ENCODE measurements around the gene RSU1. TPM values are rescaled to one million over a fixed set of nuclear protein-coding genes. Genes with fewer than 3 reads are reported as not detected.
"Not testable (repeated sequence)": the region's sequence is repeated elsewhere in the genome, so short reads cannot be mapped to it uniquely, and the experiment has no call there.

RSU1 gene
- total and polyA plus RNA-seq, 10 of the 15 experiments (the other 5 are each of a cell fraction or from before 2014, with no cell fraction given), result 49.2 to 139 (median 81.3) TPM

DNA sequence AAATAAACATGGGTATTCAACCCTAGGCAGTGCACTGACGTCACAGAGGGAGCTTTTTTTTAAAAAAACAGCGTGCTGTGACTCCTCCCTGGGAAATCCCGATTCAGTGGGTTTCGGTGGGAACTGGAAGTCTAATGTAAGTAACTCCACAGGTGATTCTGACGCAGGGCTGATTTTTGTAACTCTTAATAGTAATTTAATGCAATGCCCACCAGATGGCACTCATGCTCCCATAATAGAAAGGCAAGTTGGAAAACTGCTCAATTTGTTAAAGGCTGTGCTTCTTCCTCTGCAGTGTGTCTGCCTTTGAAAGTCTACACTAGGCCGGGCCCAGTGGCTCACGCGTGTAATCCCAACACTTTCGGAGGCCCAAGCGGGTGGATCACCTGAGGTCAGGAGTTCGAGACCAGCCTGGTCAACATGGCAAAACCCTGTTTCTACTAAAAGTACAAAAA is 10.9 kb upstream of the RSU1 start (continued):
- TF ChIP-seq TAF1 (IDR thresholded peaks at IDR 0.05; ENCODE audit: borderline replicate concordance, low read depth, low read length) (no peak), CHD4 (IDR thresholded peaks at IDR 0.05) (no peak), CTCF (IDR thresholded peaks at IDR 0.05 in 2 of 3, conservative IDR thresholded peaks at IDR 0.05 in 1 of 3; ENCODE audit: control insufficient read depth in 2 of 3, extremely low read depth in 1 of 3, insufficient read depth in 1 of 3, low read depth in 3 of 3, low read length in 3 of 3) (peak; percentile 50 to 60 (median 51); a peak in 5 of 6 replicates), RFX5 (IDR thresholded peaks at IDR 0.05; ENCODE audit: low read depth, low read length) (no peak), ESRRA (IDR thresholded peaks at IDR 0.05; ENCODE audit: low read length) (no peak), ATF2 (IDR thresholded peaks at IDR 0.05; ENCODE audit: low read length) (no peak), EP300 (IDR thresholded peaks at IDR 0.05; ENCODE audit: borderline replicate concordance in 1 of 2, control insufficient read depth in 1 of 2, low read depth in 2 of 2, low read length in 2 of 2) (no peak), RAD21 (IDR thresholded peaks at IDR 0.05; ENCODE audit: insufficient read depth, low read depth, low read length) (peak; percentile 67), ASH2L (IDR thresholded peaks at IDR 0.05; ENCODE audit: borderline replicate concordance, low read depth) (no peak)

DNA sequence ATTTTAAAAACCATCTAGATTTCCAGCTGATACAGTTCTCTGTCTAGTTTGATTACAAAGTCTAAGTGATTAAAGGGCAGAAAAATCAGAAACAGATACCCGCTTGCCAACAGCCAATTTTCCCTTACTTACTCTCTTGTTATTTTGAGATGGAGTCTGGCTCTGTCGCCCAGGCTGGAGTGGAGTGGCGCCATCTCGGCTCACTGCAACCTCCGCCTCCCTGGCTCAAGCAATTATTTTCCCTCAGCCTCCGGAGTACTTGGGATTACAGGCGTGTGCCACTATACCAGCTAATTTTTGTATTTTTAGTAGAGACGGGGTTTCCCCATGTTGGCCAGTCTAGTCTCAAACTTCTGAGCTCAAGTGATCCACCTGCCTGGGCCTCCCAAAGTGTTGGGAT is 10.2 kb upstream of the RSU1 start:
- H3K4me3 ChIP-seq; POLR2A ChIA-PET; H3K27ac ChIP-seq (ENCODE audit: control insufficient read depth, insufficient read depth); H3K79me2 ChIP-seq (ENCODE audit: control insufficient read depth, insufficient read depth, low read length); DNase-seq (ENCODE audit: low read depth, low spot score); H3K4me1 ChIP-seq (ENCODE audit: control insufficient read depth, insufficient read depth, low read length); intact Hi-C loops (cut with micrococcal nuclease; ENCODE audit: unreplicated experiment); H3K36me3 ChIP-seq (ENCODE audit: control insufficient read depth in 2 of 2, insufficient read depth in 2 of 2, low read length in 1 of 2); H3K9ac ChIP-seq (ENCODE audit: control insufficient read depth, insufficient read depth, low read length); H4K20me1 ChIP-seq (ENCODE audit: control insufficient read depth, insufficient read depth); ATAC-seq; H3K9me3 ChIP-seq (replicated peaks; ENCODE audit: control insufficient read depth, insufficient read depth, low read length); FAIRE-seq; H3K4me2 ChIP-seq (ENCODE audit: control insufficient read depth, insufficient read depth); H2AFZ ChIP-seq (ENCODE audit: control insufficient read depth, low read depth, low read length); BruUV-seq (replicated peaks); H3K27me3 ChIP-seq (replicated peaks in 1 of 2; ENCODE audit: control insufficient read depth in 2 of 2, insufficient read depth in 2 of 2, low read length in 1 of 2): not testable (repeated sequence)
- 57% methylated on average over 8 of the region's 8 CpGs for WGBS (ENCODE audit: insufficient coverage, insufficient replicate concordance, low lambda C conversion rate, missing lambda C conversion rate)
- in situ Hi-C loops (cut with MboI), result loop anchor here (25.0 kb wide), 1 partner anchor 910 kb away; no protein-coding TSS in a partner anchor
- CTCF ChIA-PET, result interaction anchor here (0.6 to 2.5 kb wide), 10 partner anchors 10 to 925 kb away, joined by 3 to 15 read pairs (median 6); partner anchors contain the start of gene RSU1
- SMC1A ChIA-PET (ENCODE audit: uncharacterized antibody, unreplicated experiment), result interaction anchor here (0.8 to 1.8 kb wide), 5 partner anchors 10 to 602 kb away, joined by 3 to 6 read pairs (median 4); partner anchors contain the start of gene RSU1
- RAD21 ChIA-PET (ENCODE audit: unreplicated experiment), result interaction anchor here (0.8 kb wide), 1 partner anchor 430 kb away, joined by 3 read pairs; no protein-coding TSS in a partner anchor
